ENCODE measurements around the gene TRMT10C.
"Not testable (repeated sequence)": the region's sequence is repeated elsewhere in the genome, so short reads cannot be mapped to it uniquely, and the experiment has no call there.

Gene TRMT10C

DNA sequence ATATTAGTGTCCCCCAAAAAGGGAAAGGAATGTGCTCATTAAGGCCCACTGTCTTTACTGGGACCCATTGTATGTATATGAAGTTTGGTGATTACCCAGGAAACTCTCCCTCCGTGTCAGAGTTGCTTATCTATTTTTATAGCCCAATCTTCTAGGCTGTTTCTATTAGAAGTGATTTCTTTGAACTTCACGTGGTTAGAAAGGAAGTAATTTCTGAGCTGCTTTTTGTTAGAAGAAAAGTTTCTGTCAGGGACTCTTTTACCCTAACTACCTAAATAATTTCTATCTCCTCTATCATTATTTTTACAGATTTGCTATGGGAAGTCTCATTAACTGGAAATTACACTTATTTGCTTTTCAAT, 31.0 kb upstream of the TRMT10C start:
- CTCF ChIA-PET, result no interaction called here
- DNase-seq (ENCODE audit: low spot score), result no peak
- TF ChIP-seq, protein P1, sequence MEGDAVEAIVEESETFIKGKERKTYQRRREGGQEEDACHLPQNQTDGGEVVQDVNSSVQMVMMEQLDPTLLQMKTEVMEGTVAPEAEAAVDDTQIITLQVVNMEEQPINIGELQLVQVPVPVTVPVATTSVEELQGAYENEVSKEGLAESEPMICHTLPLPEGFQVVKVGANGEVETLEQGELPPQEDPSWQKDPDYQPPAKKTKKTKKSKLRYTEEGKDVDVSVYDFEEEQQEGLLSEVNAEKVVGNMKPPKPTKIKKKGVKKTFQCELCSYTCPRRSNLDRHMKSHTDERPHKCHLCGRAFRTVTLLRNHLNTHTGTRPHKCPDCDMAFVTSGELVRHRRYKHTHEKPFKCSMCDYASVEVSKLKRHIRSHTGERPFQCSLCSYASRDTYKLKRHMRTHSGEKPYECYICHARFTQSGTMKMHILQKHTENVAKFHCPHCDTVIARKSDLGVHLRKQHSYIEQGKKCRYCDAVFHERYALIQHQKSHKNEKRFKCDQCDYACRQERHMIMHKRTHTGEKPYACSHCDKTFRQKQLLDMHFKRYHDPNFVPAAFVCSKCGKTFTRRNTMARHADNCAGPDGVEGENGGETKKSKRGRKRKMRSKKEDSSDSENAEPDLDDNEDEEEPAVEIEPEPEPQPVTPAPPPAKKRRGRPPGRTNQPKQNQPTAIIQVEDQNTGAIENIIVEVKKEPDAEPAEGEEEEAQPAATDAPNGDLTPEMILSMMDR (conservative IDR thresholded peaks at IDR 0.05; ENCODE audit: low read depth), result no peak
- POLR2A ChIA-PET (ENCODE audit: low non-redundant PET), result no interaction called here
- no peak overlapping the region for H3K27ac ChIP-seq

DNA sequence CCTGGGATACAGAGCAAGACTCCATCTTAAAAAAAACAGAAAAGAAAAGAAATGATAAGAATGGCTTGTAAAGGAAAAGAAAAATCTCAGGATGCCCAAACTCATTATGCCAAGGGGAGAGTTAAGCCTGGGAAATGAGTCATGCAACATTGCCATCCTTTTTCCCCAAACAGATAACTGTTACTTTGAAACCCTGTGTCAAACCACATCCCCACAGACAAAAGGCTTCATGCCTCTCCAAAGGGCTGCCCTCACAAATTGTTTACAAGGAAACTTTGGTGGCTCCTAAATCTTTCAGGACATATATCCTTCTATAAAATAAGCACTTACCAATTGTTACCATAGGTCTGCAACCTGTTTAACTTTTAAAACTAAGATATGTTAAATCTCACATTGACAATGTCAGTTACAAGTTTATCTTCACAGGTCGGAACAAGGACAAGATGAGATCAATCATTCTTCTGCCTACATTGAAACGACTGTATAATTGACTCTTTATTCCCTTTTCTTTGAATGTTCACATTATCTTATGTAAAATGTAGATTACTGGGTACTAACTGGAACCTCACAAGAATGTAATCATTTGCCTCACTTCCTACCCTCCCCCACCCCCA, 30.1 kb upstream of the TRMT10C start:
- CTCF ChIA-PET, result no interaction called here
- POLR2A ChIA-PET (ENCODE audit: low non-redundant PET), result no interaction called here
- no peak for DNase-seq (ENCODE audit: low spot score)
- TF ChIP-seq, protein P1 (conservative IDR thresholded peaks at IDR 0.05; ENCODE audit: low read depth), result no peak
- no peak overlapping the region for H3K27ac ChIP-seq

DNA sequence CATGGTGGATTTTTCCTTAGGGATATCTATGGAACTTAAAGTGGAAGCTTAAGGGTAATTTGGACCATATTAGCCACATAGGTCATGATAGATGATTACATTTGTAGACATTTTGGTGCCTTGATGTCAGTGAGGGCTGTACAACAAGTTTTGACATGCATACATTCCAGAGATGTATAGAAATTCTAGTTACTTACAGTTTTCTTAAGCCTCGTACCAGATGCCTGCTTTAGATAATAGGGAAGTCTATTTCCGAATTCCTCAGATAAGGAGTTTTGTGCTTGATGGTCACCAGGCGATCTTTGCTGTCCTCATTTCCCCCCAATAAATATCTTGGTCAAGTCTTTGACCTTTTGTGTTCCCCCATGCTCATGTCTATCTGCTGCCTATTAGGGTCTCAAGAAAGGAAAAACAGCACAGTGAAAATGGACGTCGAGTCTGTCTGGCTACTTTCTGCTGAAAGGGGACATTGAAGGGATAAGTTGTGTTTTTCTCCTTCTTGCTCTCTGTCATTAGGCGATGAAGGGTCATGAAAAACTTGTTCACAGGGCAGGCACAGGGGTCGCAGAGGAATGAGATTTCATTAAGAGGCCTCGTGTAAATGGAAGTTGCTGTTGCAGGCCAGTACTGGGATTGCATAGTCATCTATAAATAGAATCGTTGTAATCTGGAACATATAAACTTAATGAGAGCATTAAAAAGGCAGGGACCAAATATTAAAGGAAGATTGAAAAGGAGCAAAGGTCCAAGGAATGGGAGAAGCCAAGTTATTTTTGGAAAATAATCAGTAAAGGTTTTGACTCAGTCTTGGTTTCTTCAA, 28.7 kb upstream of the TRMT10C start:
- TF ChIP-seq, protein P1 (conservative IDR thresholded peaks at IDR 0.05; ENCODE audit: low read depth), result no peak
- POLR2A ChIA-PET (ENCODE audit: low non-redundant PET), result no interaction called here
- DNase-seq (ENCODE audit: low spot score), result peak; percentile 18
- H3K27ac ChIP-seq, result no peak overlapping the region
- CTCF ChIA-PET, result no interaction called here

DNA sequence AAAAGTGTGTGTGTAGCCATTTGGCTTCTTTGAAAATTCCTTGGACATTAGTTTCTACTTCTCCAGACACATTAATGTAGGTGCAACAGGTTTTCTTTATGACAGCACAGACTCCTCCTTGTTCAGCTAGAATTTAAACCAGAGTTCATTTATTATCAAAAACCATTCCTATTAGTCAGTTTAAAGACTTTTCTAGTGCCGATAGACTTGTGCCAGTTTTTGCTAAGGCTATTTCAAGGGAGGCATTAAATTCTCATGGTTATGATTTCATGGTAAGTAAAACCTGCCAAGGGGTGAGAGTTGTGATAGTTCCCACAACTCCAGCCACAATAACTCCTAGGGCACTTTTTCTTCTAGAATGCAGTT, 28.1 kb upstream of the TRMT10C start:
- TF ChIP-seq, protein P1 (conservative IDR thresholded peaks at IDR 0.05; ENCODE audit: low read depth), result no peak
- ChIA-PET CTCF (no interaction called here), POLR2A (ENCODE audit: low non-redundant PET) (no interaction called here)
- no peak for DNase-seq (ENCODE audit: low spot score)
- no peak overlapping the region for H3K27ac ChIP-seq

DNA sequence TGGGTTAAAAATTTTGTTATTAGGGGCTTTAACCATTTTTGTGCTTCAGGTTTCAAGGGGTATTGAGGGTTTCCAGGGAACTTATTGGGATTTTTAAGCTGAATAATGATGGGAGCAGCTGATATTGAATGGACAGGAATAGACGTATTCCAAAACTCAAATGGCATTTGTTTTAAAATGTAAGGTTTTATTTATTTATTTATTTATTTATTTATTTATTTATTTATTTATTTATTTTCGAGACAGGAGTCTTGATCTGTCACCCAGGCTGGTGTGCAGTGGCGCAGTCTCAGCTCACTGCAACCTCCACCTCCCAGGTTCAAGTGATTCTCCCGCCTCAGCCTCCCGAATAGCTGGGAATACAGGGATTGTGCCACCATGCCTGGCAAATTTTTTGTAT, 26.4 kb upstream of the TRMT10C start:
- TF ChIP-seq, protein P1 (conservative IDR thresholded peaks at IDR 0.05; ENCODE audit: low read depth), result no peak
- DNase-seq (ENCODE audit: low spot score), result no peak
- ChIA-PET POLR2A (ENCODE audit: low non-redundant PET) (no interaction called here), CTCF (interaction anchor here (0.5 kb wide), 1 partner anchor 11 kb away, joined by 3 read pairs; no protein-coding TSS in a partner anchor)
- no peak overlapping the region for H3K27ac ChIP-seq

DNA sequence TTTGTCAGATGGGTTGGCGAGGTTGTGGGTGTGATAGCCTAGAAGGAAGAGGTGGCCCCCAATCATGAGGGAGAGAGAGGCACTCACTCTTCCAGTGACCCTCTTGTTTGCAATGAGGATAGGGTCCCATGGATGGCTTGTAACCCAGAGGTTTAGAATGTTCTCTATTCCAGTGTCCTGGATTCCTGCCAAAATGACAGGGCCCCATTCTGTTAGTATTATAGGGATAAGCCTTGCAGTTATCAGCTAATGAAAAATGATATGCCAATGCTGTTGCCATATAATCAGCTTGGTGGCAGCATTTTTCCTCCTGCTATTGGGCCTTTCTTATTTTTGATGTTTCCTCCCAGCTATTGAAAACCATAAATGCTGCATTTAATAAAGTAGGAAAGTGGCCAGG, 25.4 kb upstream of the TRMT10C start:
- no peak for DNase-seq (ENCODE audit: low spot score)
- POLR2A ChIA-PET (ENCODE audit: low non-redundant PET), result no interaction called here
- CTCF ChIA-PET, result no interaction called here
- no peak overlapping the region for H3K27ac ChIP-seq
- TF ChIP-seq, protein P1 (conservative IDR thresholded peaks at IDR 0.05; ENCODE audit: low read depth), result no peak

DNA sequence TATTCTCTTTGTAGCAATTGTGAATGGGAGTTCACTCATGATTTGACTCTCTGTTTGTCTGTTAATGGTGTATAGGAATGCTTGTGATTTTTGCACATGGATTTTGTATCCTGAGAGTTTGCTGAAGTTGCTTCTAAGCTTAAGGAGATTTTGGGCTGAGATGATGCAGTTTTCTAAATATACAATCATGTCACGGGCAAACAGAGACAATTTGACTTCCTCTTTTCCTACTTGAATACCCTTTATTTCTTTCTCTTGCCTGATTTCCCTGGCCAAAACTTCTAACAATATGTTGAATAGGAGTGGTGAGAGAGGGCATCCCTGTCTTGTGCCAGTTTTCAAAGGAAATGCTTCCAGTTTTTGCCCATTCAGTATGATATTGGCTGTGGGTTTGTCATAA, 24.7 kb upstream of the TRMT10C start:
- H3K27ac ChIP-seq; POLR2A ChIA-PET (ENCODE audit: low non-redundant PET); CTCF ChIA-PET; DNase-seq (ENCODE audit: low spot score): not testable (repeated sequence)
